Stimulated activated CD4-positive, alpha-beta T cell treated with anti-CD3 and anti-CD28 coated beads, Interleukin-15, amount 100 ng/mL, for 1 hour (primary cell): ENCODE data around the gene NR2F1-AS1.
"Not testable (repeated sequence)": the region's sequence is repeated elsewhere in the genome, so short reads cannot be mapped to it uniquely, and the experiment has no call there.

ENCODE experiments used
- DNase-seq, 2 donors: peaks; one replicate each; pipeline ENCODE4 v3.0.0-alpha.2; 2020; ENCODE audit warnings: low read depth in 1 of 2, low spot score in 1 of 2

The NR2F1-AS1 gene

GRCh38 chr5:93532370-93532769, 48.6 kb downstream of the NR2F1-AS1 start:
- no peak for DNase-seq

- not testable (repeated sequence) for DNase-seq
These were observed 59.2 kb downstream of the NR2F1-AS1 start for GRCh38 chr5:93521815-93522214.

- DNase-seq = no peak
These were observed 61.3 kb downstream of the NR2F1-AS1 start for GRCh38 chr5:93519740-93520139.

- DNase-seq = no peak
These were observed 63.2 kb downstream of the NR2F1-AS1 start for GRCh38 chr5:93517828-93518227.

GRCh38 chr5:93513298-93513697, 67.7 kb downstream of the NR2F1-AS1 start:
- DNase-seq = no peak

- no peak for DNase-seq
These were observed 68.2 kb downstream of the NR2F1-AS1 start for GRCh38 chr5:93512799-93513198.

- no peak for DNase-seq
These were observed 69.6 kb downstream of the NR2F1-AS1 start for GRCh38 chr5:93511445-93511844.

GRCh38 chr5:93510626-93511380, 70.2 kb downstream of the NR2F1-AS1 start:
- no peak for DNase-seq

GRCh38 chr5:93505553-93505952, 75.5 kb downstream of the NR2F1-AS1 start:
- DNase-seq = not testable (repeated sequence)

GRCh38 chr5:93503598-93504067, 77.4 kb downstream of the NR2F1-AS1 start:
- no peak for DNase-seq

GRCh38 chr5:93497096-93497495, 83.9 kb downstream of the NR2F1-AS1 start:
- DNase-seq = no peak

GRCh38 chr5:93479982-93480509, 101.0 kb downstream of the NR2F1-AS1 start:
- no peak for DNase-seq

GRCh38 chr5:93477816-93478215, 103.2 kb downstream of the NR2F1-AS1 start:
- no peak for DNase-seq

- DNase-seq = no peak
These were observed 104.7 kb downstream of the NR2F1-AS1 start for GRCh38 chr5:93476251-93476742.

- no peak for DNase-seq
These were observed 118.1 kb downstream of the NR2F1-AS1 start for GRCh38 chr5:93462916-93463315.

GRCh38 chr5:93461756-93462155, 119.3 kb downstream of the NR2F1-AS1 start:
- DNase-seq = no peak

GRCh38 chr5:93460286-93460685, 120.7 kb downstream of the NR2F1-AS1 start:
- DNase-seq = no peak

- DNase-seq = not testable (repeated sequence)
These were observed 124.2 kb downstream of the NR2F1-AS1 start for GRCh38 chr5:93456796-93457195.

GRCh38 chr5:93454896-93455295, 126.1 kb downstream of the NR2F1-AS1 start:
- no peak for DNase-seq

GRCh38 chr5:93452255-93452654, 128.8 kb downstream of the NR2F1-AS1 start:
- DNase-seq = no peak

GRCh38 chr5:93438124-93438523, 142.9 kb downstream of the NR2F1-AS1 start:
- DNase-seq = no peak

GRCh38 chr5:93436083-93436482, 144.9 kb downstream of the NR2F1-AS1 start:
- no peak for DNase-seq

GRCh38 chr5:93433422-93433821, 147.6 kb downstream of the NR2F1-AS1 start:
- no peak for DNase-seq
